Measurements from ENCODE around the gene DDX28.
"Not testable (repeated sequence)": the region's sequence is repeated elsewhere in the genome, so short reads cannot be mapped to it uniquely, and the experiment has no call there.

Gene DDX28

DNA sequence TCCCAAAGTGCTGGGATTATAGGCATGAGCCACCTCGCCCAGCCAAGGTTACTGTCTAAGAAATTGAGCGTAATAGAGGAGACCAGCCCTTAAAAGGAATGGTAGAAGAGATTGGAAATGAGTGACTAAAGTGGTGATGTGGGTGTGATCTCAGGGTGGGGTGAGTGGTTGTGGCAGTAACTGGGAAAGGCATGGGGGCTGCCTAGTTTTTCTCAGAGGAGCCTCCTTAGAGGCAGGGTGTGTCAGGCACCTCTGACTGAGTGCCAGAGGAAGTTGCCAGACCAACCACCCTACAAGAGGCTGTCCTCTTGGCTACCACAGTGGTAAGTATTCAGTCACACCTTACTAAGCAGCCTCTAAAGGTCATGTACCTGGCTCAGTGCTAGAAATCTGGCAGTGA is 8.9 kb upstream of the DDX28 start:
- H3K9ac ChIP-seq, result no peak overlapping the region
- no peaks in the 10 kb centered on the region for H3K79me2 ChIP-seq
- H3K4me3 ChIP-seq (ENCODE audit: low read depth, low read length), result no peak overlapping the region
- H3K27me3 ChIP-seq (ENCODE audit: control insufficient read depth, insufficient read depth, low read length), result no peaks in the 10 kb centered on the region
- H3K9me3 ChIP-seq (ENCODE audit: control insufficient read depth, low read length), result no peaks in the 10 kb centered on the region
- H3K27ac ChIP-seq, result no peak overlapping the region
- H3K4me1 ChIP-seq, result peaks cover 3% of the 10 kb centered on the region
- H3K36me3 ChIP-seq (ENCODE audit: control insufficient read depth, insufficient read depth, low read length), result no peaks in the 10 kb centered on the region
- no peak overlapping the region for H3K4me2 ChIP-seq (ENCODE audit: low read length)
- TF ChIP-seq, protein P1, sequence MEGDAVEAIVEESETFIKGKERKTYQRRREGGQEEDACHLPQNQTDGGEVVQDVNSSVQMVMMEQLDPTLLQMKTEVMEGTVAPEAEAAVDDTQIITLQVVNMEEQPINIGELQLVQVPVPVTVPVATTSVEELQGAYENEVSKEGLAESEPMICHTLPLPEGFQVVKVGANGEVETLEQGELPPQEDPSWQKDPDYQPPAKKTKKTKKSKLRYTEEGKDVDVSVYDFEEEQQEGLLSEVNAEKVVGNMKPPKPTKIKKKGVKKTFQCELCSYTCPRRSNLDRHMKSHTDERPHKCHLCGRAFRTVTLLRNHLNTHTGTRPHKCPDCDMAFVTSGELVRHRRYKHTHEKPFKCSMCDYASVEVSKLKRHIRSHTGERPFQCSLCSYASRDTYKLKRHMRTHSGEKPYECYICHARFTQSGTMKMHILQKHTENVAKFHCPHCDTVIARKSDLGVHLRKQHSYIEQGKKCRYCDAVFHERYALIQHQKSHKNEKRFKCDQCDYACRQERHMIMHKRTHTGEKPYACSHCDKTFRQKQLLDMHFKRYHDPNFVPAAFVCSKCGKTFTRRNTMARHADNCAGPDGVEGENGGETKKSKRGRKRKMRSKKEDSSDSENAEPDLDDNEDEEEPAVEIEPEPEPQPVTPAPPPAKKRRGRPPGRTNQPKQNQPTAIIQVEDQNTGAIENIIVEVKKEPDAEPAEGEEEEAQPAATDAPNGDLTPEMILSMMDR (IDR thresholded peaks at IDR 0.05), result no peak
- H2AFZ ChIP-seq, result no peak overlapping the region

- H3K9ac ChIP-seq; H3K36me3 ChIP-seq (ENCODE audit: control insufficient read depth, insufficient read depth, low read length); H3K4me3 ChIP-seq (ENCODE audit: low read depth, low read length); H3K9me3 ChIP-seq (ENCODE audit: control insufficient read depth, low read length); H3K79me2 ChIP-seq; H3K4me1 ChIP-seq; H2AFZ ChIP-seq; H3K27me3 ChIP-seq (ENCODE audit: control insufficient read depth, insufficient read depth, low read length); H3K27ac ChIP-seq; H3K4me2 ChIP-seq (ENCODE audit: low read length): not testable (repeated sequence)
These were observed 7.1 kb upstream of the DDX28 start for GRCh38 chr16:68030108-68030507.

DNA sequence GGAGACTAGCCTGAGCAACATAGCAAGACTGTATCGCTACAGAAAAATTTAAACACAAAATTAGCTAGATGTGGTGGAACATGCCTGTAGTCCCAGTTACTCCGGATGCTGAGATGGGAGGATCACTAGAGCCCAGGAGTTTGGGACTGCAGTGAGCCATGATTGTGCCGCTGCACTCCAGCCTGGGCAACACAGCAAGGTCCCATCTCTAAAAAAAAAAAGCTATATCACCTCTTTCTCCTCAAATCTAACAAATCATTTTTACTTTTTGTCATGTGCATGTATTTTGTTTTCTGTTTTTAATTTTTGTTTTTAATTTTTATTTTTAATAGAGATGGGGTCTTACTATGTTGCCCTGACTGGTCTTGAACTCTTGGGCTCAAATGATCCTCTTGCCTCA is 6.0 kb upstream of the DDX28 start:
- Histone ChIP-seq H2AFZ (no peak overlapping the region), H3K27ac (no peak overlapping the region), H3K9me3 (ENCODE audit: control insufficient read depth, low read length) (no peaks in the 10 kb centered on the region), H3K27me3 (ENCODE audit: control insufficient read depth, insufficient read depth, low read length) (no peaks in the 10 kb centered on the region), H3K36me3 (ENCODE audit: control insufficient read depth, insufficient read depth, low read length) (no peaks in the 10 kb centered on the region), H3K4me3 (ENCODE audit: low read depth, low read length) (no peak overlapping the region), H3K79me2 (no peaks in the 10 kb centered on the region), H3K4me2 (ENCODE audit: low read length) (no peak overlapping the region), H3K4me1 (no peaks in the 10 kb centered on the region), H3K9ac (no peak overlapping the region)
- TF ChIP-seq, protein P1 (IDR thresholded peaks at IDR 0.05), result no peak

- Histone ChIP-seq H3K4me2 (ENCODE audit: low read length) (peak overlapping the region; percentile 62), H3K27me3 (ENCODE audit: control insufficient read depth, insufficient read depth, low read length) (no peaks in the 10 kb centered on the region), H3K4me3 (ENCODE audit: low read depth, low read length) (peak overlapping the region; percentile 93), H3K9ac (peak overlapping the region; percentile 55), H3K4me1 (no peaks in the 10 kb centered on the region), H3K36me3 (ENCODE audit: control insufficient read depth, insufficient read depth, low read length) (no peaks in the 10 kb centered on the region), H2AFZ (peak overlapping the region; percentile 99), H3K79me2 (peaks cover 13% of the 10 kb centered on the region), H3K9me3 (ENCODE audit: control insufficient read depth, low read length) (no peaks in the 10 kb centered on the region), H3K27ac (peak overlapping the region; percentile 87)
- TF ChIP-seq, protein P1 (IDR thresholded peaks at IDR 0.05), result no peak
These were observed 729 bp downstream of the DDX28 start for GRCh38 chr16:68022278-68022727.

DNA sequence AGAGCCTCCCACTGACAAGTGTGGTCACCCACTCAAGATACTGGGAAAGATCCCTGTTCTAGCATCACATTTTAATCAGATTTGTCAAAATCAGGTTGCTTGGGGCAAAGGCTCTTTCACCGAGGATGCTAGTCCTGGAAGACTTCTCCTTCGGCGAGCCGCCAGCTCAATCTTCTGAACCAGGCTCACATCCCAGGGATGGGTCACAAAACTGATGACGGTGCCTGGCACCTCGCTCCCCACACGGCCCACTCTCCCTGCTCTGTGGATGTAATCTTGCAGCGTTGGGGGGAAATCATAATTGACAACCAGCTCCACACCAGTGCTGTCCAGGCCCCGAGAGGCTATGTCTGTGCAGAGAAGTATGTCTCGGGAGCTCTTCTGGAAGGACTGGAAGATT is 1.5 kb downstream of the DDX28 start:
- TF ChIP-seq, protein P1 (IDR thresholded peaks at IDR 0.05), result no peak
- H3K27me3 ChIP-seq (ENCODE audit: control insufficient read depth, insufficient read depth, low read length), result no peaks in the 10 kb centered on the region
- no peak overlapping the region for H3K9ac ChIP-seq
- peak overlapping the region; percentile 93 for H3K4me3 ChIP-seq (ENCODE audit: low read depth, low read length)
- H3K27ac ChIP-seq, result no peak overlapping the region
- no peak overlapping the region for H2AFZ ChIP-seq
- H3K4me1 ChIP-seq, result no peaks in the 10 kb centered on the region
- H3K9me3 ChIP-seq (ENCODE audit: control insufficient read depth, low read length), result no peaks in the 10 kb centered on the region
- H3K4me2 ChIP-seq (ENCODE audit: low read length), result peak overlapping the region; percentile 62
- peaks cover 13% of the 10 kb centered on the region for H3K79me2 ChIP-seq
- H3K36me3 ChIP-seq (ENCODE audit: control insufficient read depth, insufficient read depth, low read length), result no peaks in the 10 kb centered on the region
